Upper lobe of left lung (tissue), 6 donors: Measurements from ENCODE around the gene BBS9. TPM values are rescaled to one million over a fixed set of nuclear protein-coding genes. Genes with fewer than 3 reads are reported as not detected.
A peak's percentile ranks its signal among the peaks of the same experiment; 100 is the strongest.

ENCODE experiments used
- ATAC-seq, 2 donors: fragments of 200-7000 bp; cut with Tn5 transposase; one replicate each; pipeline ENCODE4 v1.9.1; 2022; ENCODE audit warnings: mild to moderate bottlenecking in 2 of 2, moderate library complexity in 2 of 2; ENCODE audit not compliant: low FRiP score in 2 of 2
- DNase-seq, 2 donors: peaks; one replicate each; pipeline ENCODE4 v3.0.0-alpha.2; 2019 to 2020
- H3K27ac ChIP-seq, 4 donors: fragments of 200-600 bp; sonication (generic); one replicate each; pipeline ENCODE4 v1.5.1; 2016 to 2019
- H3K27me3 ChIP-seq, 4 donors: fragments of 200-600 bp; sonication (generic); one replicate each; pipeline ENCODE4 v1.5.1; 2017 to 2019
- H3K36me3 ChIP-seq, 4 donors: fragments of 200-600 bp; sonication (generic); one replicate each; pipeline ENCODE4 v1.5.1; 2016 to 2019
- H3K4me1 ChIP-seq, 4 donors: fragments of 200-600 bp; sonication (generic); one replicate each; pipeline ENCODE4 v1.5.1; 2018 to 2019
- H3K4me3 ChIP-seq, 4 donors: fragments of 200-600 bp; sonication (generic); one replicate each; pipeline ENCODE4 v1.5.1; 2017 to 2019; ENCODE audit warnings: mild to moderate bottlenecking in 2 of 4, moderate library complexity in 1 of 4
- H3K9me3 ChIP-seq, 4 donors: fragments of 200-600 bp; sonication (generic); one replicate each; pipeline ENCODE4 v1.5.1; 2018 to 2019
- EP300 ChIP-seq, 4 donors: sonication (generic); formaldehyde crosslinking; IDR thresholded peaks; one replicate each; pipeline ENCODE4 v1.5.1; 2017; ENCODE audit warnings: antibody characterized with exemption in 4 of 4, control low read depth in 2 of 4
- POLR2A ChIP-seq, 4 donors: fragments of 450-650 bp; IDR thresholded peaks; one replicate each; pipeline ENCODE4 v1.5.1; 2016 to 2017; ENCODE audit warnings: antibody characterized with exemption in 4 of 4, mild to moderate bottlenecking in 2 of 4
- POLR2AphosphoS5 ChIP-seq, 2 donors: sonication (generic); formaldehyde crosslinking; IDR thresholded peaks; one replicate each; pipeline ENCODE4 v1.5.1; 2017; ENCODE audit warnings: antibody characterized with exemption in 2 of 2
- WGBS, 2 donors: methylation state at CpG; one replicate each; pipeline ENCODE4 v1.1.5; 2017 to 2018; 5-methylcytosine and 5-hydroxymethylcytosine counted together
- total RNA-seq, 6 donors: library from RNA; depleted of rRNA in 4 of 6; stranded (reverse); fragments of >200 nt in 4 of 6; gene quantifications; one replicate each; pipeline versions ENCODE4 v1.1.0 to v1.2.1, GENCODE V29; 2016 to 2021
- TF ChIP-seq, protein P1 (sequence below), 6 experiments: fragments of 450-650 bp in 4 of 6; fragments of 200-600 bp in 2 of 6; sonication (generic) in 2 of 6; IDR thresholded peaks; one replicate each; pipeline ENCODE4 v1.5.1; 2016 to 2019; ENCODE audit warnings: antibody characterized with exemption in 6 of 6
- donor health status: DM: no; HTN: no; CAD: no; lungs with moderate emphysema.
- donor health status: DM: no; HTN: yes; CAD: no; lungs with severe emphysema.

Gene BBS9
- total RNA-seq, 6 donors from 2014 or later: 14.5 to 72.3 (median 20.6) TPM

DNA sequence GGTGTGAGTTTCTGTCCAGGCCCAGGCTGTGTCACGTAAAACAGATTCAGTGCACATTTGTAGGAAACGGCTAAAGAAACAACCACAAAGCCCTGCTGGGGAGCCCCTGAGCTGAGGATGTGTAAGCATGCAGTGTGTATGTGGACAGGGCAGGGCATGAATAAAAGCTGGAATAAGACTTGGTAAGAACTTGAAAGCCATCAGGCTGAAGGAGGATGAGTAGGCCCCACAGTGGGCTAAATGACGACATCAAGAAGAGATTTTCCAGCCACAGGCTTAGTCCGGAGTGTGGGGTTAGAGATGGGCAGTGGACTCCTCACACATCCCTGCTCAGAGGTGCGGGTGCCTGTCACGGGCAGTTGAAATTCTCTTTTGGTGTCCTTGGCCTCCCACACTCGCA, 505.2 kb downstream of the BBS9 start:
- Histone ChIP-seq H3K9me3 (no peaks in the 10 kb centered on the region), H3K27me3 (no peaks in the 10 kb centered on the region), H3K4me1 (no peaks in the 10 kb centered on the region), H3K36me3 (no peaks in the 10 kb centered on the region), H3K27ac (no peak overlapping the region), H3K4me3 (no peak overlapping the region)
- TF ChIP-seq POLR2A (IDR thresholded peaks at IDR 0.05) (no peak), POLR2AphosphoS5 (IDR thresholded peaks at IDR 0.05) (no peak), EP300 (IDR thresholded peaks at IDR 0.05) (no peak)
- TF ChIP-seq, protein P1, sequence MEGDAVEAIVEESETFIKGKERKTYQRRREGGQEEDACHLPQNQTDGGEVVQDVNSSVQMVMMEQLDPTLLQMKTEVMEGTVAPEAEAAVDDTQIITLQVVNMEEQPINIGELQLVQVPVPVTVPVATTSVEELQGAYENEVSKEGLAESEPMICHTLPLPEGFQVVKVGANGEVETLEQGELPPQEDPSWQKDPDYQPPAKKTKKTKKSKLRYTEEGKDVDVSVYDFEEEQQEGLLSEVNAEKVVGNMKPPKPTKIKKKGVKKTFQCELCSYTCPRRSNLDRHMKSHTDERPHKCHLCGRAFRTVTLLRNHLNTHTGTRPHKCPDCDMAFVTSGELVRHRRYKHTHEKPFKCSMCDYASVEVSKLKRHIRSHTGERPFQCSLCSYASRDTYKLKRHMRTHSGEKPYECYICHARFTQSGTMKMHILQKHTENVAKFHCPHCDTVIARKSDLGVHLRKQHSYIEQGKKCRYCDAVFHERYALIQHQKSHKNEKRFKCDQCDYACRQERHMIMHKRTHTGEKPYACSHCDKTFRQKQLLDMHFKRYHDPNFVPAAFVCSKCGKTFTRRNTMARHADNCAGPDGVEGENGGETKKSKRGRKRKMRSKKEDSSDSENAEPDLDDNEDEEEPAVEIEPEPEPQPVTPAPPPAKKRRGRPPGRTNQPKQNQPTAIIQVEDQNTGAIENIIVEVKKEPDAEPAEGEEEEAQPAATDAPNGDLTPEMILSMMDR (IDR thresholded peaks at IDR 0.05): no peak
- WGBS, 2 donors: 80 to 85% methylated on average over 7 of the region's 7 CpGs
- DNase-seq: no peak
- peak in 1 of 2 donors; percentile 20 for ATAC-seq

DNA sequence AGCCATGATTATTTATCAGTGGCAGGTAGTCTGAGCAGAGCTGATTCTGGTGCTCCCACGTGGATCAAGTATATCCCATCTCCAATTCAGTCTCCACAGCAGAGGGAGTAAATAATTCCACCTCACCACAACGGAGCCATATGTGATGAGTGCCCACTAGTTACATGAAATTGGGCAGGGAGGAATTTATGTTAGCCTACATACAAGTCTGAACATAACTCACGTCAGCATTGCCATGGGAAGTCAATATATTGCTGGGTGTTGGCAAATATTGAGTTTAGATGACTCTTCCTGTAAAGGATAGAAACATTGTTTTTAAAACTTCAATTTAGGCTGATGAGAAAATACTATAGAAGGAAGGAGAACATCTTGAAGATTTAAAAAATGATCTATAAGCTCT, 507.0 kb downstream of the BBS9 start:
- 88 to 91% methylated on average over 3 of the region's 3 CpGs for WGBS, 2 donors
- H3K4me1 ChIP-seq: no peaks in the 10 kb centered on the region
- H3K4me3 ChIP-seq: no peak overlapping the region
- H3K9me3 ChIP-seq: no peaks in the 10 kb centered on the region
- TF ChIP-seq EP300 (IDR thresholded peaks at IDR 0.05): no peak
- TF ChIP-seq POLR2AphosphoS5 (IDR thresholded peaks at IDR 0.05): no peak
- no peak for TF ChIP-seq POLR2A (IDR thresholded peaks at IDR 0.05)
- TF ChIP-seq, protein P1 (IDR thresholded peaks at IDR 0.05): no peak
- no peaks in the 10 kb centered on the region for H3K27me3 ChIP-seq
- no peak for DNase-seq
- no peaks in the 10 kb centered on the region for H3K36me3 ChIP-seq
- no peak overlapping the region for H3K27ac ChIP-seq
- ATAC-seq: no peak

DNA sequence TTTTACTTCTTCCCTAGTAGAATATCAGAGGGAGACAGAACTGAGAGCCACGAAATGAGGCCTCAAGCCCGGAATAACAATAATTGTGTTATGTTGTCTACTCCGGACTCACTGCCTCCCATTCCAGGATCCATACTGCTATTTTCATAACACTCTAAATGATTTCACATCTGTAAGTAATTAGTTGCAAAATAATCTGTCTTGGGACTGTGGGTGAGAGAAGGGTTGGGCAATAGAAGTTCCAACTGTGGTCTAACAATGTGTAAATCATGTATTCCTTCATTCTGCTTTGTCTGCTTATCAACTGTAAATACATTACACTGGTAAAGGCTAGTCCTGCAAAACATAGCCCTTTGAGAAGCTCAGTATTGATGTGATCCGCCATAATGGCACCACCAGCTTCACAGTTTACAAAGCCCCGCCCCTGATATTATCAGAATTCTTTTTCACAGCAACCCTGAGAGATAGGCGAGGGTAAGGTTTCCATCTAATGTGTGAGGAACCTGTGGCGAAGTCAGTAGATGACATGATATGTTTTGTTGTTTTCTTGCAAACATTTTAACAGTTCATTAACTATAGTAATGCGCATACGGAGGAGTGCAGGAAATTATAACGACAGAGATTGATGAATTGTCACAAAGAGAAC, 510.3 kb downstream of the BBS9 start:
- TF ChIP-seq POLR2AphosphoS5 (IDR thresholded peaks at IDR 0.05): no peak
- no peak for TF ChIP-seq EP300 (IDR thresholded peaks at IDR 0.05)
- TF ChIP-seq, protein P1 (IDR thresholded peaks at IDR 0.05): no peak
- no peak overlapping the region for H3K4me3 ChIP-seq
- no peaks in the 10 kb centered on the region for H3K27me3 ChIP-seq
- no peaks in the 10 kb centered on the region for H3K36me3 ChIP-seq
- no peak overlapping the region for H3K27ac ChIP-seq
- DNase-seq (no peak), ATAC-seq (peak in 1 of 2 donors; percentile 65)
- H3K9me3 ChIP-seq: no peaks in the 10 kb centered on the region
- WGBS, 2 donors: 75 to 83% methylated on average over 10 of the region's 10 CpGs
- no peaks in the 10 kb centered on the region for H3K4me1 ChIP-seq

DNA sequence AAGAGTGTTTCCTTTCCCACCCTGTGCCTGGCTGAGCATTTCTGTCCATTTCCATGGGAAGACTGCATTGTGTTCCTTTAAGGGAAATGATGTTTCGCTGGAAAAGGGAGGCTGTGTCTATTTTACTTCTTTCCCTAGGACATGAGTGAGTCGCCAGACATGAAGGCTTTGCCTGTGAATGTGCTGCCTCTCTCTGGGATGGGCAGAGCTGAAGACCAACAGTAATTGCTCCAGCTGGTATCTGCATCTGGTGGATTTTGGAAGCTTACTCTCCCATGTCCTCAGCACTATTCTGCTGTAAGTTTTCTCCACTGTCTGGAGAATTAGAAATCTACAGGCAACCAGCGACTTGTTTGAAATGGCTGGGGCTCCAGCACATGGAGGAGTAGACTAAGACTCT, 511.4 kb downstream of the BBS9 start:
- no peaks in the 10 kb centered on the region for H3K36me3 ChIP-seq
- ATAC-seq: no peak
- H3K4me3 ChIP-seq: no peak overlapping the region
- no peaks in the 10 kb centered on the region for H3K27me3 ChIP-seq
- no peaks in the 10 kb centered on the region for H3K4me1 ChIP-seq
- H3K27ac ChIP-seq: no peak overlapping the region
- no peak for DNase-seq
- WGBS, 2 donors: 93 to 94% methylated on average over 3 of the region's 3 CpGs
- TF ChIP-seq POLR2A (IDR thresholded peaks at IDR 0.05): no peak
- TF ChIP-seq POLR2AphosphoS5 (IDR thresholded peaks at IDR 0.05): no peak
- TF ChIP-seq, protein P1 (IDR thresholded peaks at IDR 0.05): no peak
- TF ChIP-seq EP300 (IDR thresholded peaks at IDR 0.05): no peak
- H3K9me3 ChIP-seq: no peaks in the 10 kb centered on the region

DNA sequence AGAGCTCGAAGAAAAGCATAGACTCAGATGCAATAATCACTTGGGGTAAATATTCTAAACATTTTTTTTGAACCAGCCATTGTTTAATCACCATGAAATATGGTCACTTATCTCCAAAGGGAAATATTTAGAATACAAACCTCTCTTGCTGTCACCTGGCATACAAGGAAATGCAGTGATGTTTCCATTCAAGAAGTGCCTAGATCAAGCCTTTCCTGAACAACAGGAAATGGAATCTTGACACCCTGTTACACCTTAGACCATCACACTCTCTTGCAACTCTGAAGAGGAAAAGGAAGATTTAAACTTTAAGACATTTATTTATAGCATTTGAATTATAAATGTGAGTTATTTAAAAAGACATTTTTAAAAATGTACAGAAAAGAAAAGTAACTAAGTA, 512.9 kb downstream of the BBS9 start:
- 56 to 64% methylated on average over 1 of the region's 1 CpG for WGBS, 2 donors
- no peaks in the 10 kb centered on the region for H3K9me3 ChIP-seq
- no peak for TF ChIP-seq EP300 (IDR thresholded peaks at IDR 0.05)
- TF ChIP-seq, protein P1 (IDR thresholded peaks at IDR 0.05): no peak
- no peak for TF ChIP-seq POLR2AphosphoS5 (IDR thresholded peaks at IDR 0.05)
- TF ChIP-seq POLR2A (IDR thresholded peaks at IDR 0.05): no peak
- no peaks in the 10 kb centered on the region for H3K4me1 ChIP-seq
- no peak for ATAC-seq
- no peaks in the 10 kb centered on the region for H3K27me3 ChIP-seq
- H3K27ac ChIP-seq: no peak overlapping the region
- DNase-seq: no peak
- H3K4me3 ChIP-seq: no peak overlapping the region
- no peaks in the 10 kb centered on the region for H3K36me3 ChIP-seq
